HG02610 (cell line): ENCODE results near the gene ZNF550.
A peak's percentile ranks its signal among the peaks of the same experiment; 100 is the strongest.
"Not testable (repeated sequence)": the region's sequence is repeated elsewhere in the genome, so short reads cannot be mapped to it uniquely, and the experiment has no call there.

Experiments
- ATAC-seq: cut with Tn5 transposase; IDR thresholded peaks from one replicate; pipeline ENCODE4 v1.9.1; 2021; ENCODE audit warnings: mild to moderate bottlenecking, moderate library complexity; ENCODE audit not compliant: unreplicated experiment

ZNF550 gene

GRCh38 chr19:57537953-57538547, 21.6 kb downstream of the ZNF550 start:
- ATAC-seq = no peak

- peak; percentile 97 for ATAC-seq
Measured at GRCh38 chr19:57527136-57527881, 32.4 kb downstream of the ZNF550 start, which contains the start of gene ZNF549. Gene ZNF549, plus strand, starts transcription at chr19:57527356. Its CDS starts 218 bp downstream, at chr19:57527574.

GRCh38 chr19:57518021-57518420, 41.6 kb downstream of the ZNF550 start:
- ATAC-seq = not testable (repeated sequence)

GRCh38 chr19:57515255-57515654, 44.4 kb downstream of the ZNF550 start:
- ATAC-seq = no peak

- ATAC-seq = no peak
Measured at GRCh38 chr19:57512845-57513244, 46.8 kb downstream of the ZNF550 start.

- ATAC-seq = no peak
Measured at GRCh38 chr19:57511484-57511883, 48.2 kb downstream of the ZNF550 start.

GRCh38 chr19:57506163-57506562, 53.5 kb downstream of the ZNF550 start:
- ATAC-seq = no peak

- not testable (repeated sequence) for ATAC-seq
Measured at GRCh38 chr19:57500400-57500799, 59.3 kb downstream of the ZNF550 start.

GRCh38 chr19:57499680-57500395, 59.8 kb downstream of the ZNF550 start, which contains the start of gene ZNF773:
Gene ZNF773, plus strand, starts transcription at chr19:57499938. Its CDS starts 143 bp downstream, at chr19:57500081.
- ATAC-seq = peak; percentile 98

GRCh38 chr19:57499332-57499679, 60.4 kb downstream of the ZNF550 start:
- not testable (repeated sequence) for ATAC-seq

- ATAC-seq = not testable (repeated sequence)
Measured at GRCh38 chr19:57488299-57488644, 71.4 kb downstream of the ZNF550 start.

- ATAC-seq = peak; percentile 91
Measured at GRCh38 chr19:57487477-57488298, 72.0 kb downstream of the ZNF550 start, which contains the start of gene ZNF419. Gene ZNF419, plus strand, starts transcription at chr19:57487750. Its CDS starts 201 bp downstream, at chr19:57487951.
